Fibroblast of lung (primary cell): Measurements from ENCODE around the gene RIMKLA. TPM values are rescaled to one million over a fixed set of nuclear protein-coding genes. Genes with fewer than 3 reads are reported as not detected.

Source experiments
- DNase-seq, 2 donors: peaks; one replicate each; pipeline versions ENCODE4 v3.0.0 to v3.0.0-alpha.2; 2010; ENCODE audit warnings: low read depth in 2 of 2
- H2AFZ ChIP-seq: 2 replicates; pipeline ENCODE4 v1.5.1; 2012; ENCODE audit warnings: low read length, control low read depth, inconsistent platforms
- H3K27ac ChIP-seq: 2 replicates; pipeline ENCODE4 v1.5.1; 2011; ENCODE audit warnings: low read length, control low read depth; ENCODE audit not compliant: insufficient read depth
- H3K27me3 ChIP-seq: 2 replicates; pipeline ENCODE4 v1.5.1; 2011; ENCODE audit warnings: mild to moderate bottlenecking, low read length; ENCODE audit not compliant: control insufficient read depth, insufficient read depth
- H3K36me3 ChIP-seq: 2 replicates; pipeline ENCODE4 v1.5.1; 2011; ENCODE audit warnings: low read length; ENCODE audit not compliant: control insufficient read depth, insufficient read depth
- H3K4me1 ChIP-seq: 2 replicates; pipeline ENCODE4 v1.5.1; 2011; ENCODE audit warnings: low read length; ENCODE audit not compliant: control insufficient read depth, insufficient read depth; ENCODE audit errors: extremely low read depth
- H3K4me2 ChIP-seq: 2 replicates; pipeline ENCODE4 v1.5.1; 2011; ENCODE audit warnings: low read length, control low read depth; ENCODE audit not compliant: insufficient read depth; ENCODE audit errors: extremely low read depth
- H3K4me3 ChIP-seq, 4 experiments: fragments of 200-600 bp in 1 of 4; sonication (generic) in 1 of 4; replicated peaks in 1 of 4; 2 replicates each; pipeline ENCODE4 v1.5.1; 2011 to 2016; ENCODE audit warnings: low read length in 4 of 4, low read depth in 3 of 4, mild to moderate bottlenecking in 3 of 4, control low read depth in 2 of 4, inconsistent platforms in 1 of 4, mixed read lengths in 1 of 4; ENCODE audit not compliant: insufficient read depth in 1 of 4; ENCODE audit errors: control extremely low read depth in 1 of 4
- H3K79me2 ChIP-seq: 2 replicates; pipeline ENCODE4 v1.5.1; 2012; ENCODE audit warnings: mild to moderate bottlenecking, low read length, inconsistent platforms; ENCODE audit not compliant: control insufficient read depth, insufficient read depth
- H3K9ac ChIP-seq: 2 replicates; pipeline ENCODE4 v1.5.1; 2011; ENCODE audit warnings: mild to moderate bottlenecking, low read length, control low read depth; ENCODE audit not compliant: insufficient read depth
- H3K9me3 ChIP-seq: 2 replicates; pipeline ENCODE4 v1.5.1; 2012; ENCODE audit warnings: low read depth, low read length; ENCODE audit not compliant: control insufficient read depth, insufficient read depth
- H4K20me1 ChIP-seq: 2 replicates; pipeline ENCODE4 v1.5.1; 2011; ENCODE audit warnings: low read length; ENCODE audit not compliant: control insufficient read depth, insufficient read depth; ENCODE audit errors: extremely low read depth
- EZH2 ChIP-seq: IDR thresholded peaks from 2 replicates; pipeline ENCODE4 v1.5.1; 2012; ENCODE audit warnings: low read length, control low read depth, mild to moderate bottlenecking; ENCODE audit errors: missing control alignments
- polyA plus RNA-seq, 2 donors: library from polyadenylated mRNA; depleted of rRNA in 1 of 2; stranded (reverse) in 1 of 2; unstranded in 1 of 2; fragments of >200 nt; gene quantifications; 2 replicates each; pipeline ENCODE4 v1.2.1, GENCODE V29; 2011 to 2012; ENCODE audit warnings: missing spikeins in 1 of 2
- total RNA-seq: library from RNA; depleted of rRNA; stranded (reverse); fragments of >200 nt; gene quantifications from 2 replicates; pipeline ENCODE4 v1.2.1, GENCODE V29; 2014
- TF ChIP-seq, protein P1 (sequence below), 2 donors: IDR thresholded peaks in 1 of 2; conservative IDR thresholded peaks in 1 of 2; 1 replicate in 1 of 2; 2 replicates in 1 of 2; pipeline ENCODE4 v1.5.1; 2011 to 2012; ENCODE audit warnings: low read length in 2 of 2, control low read depth in 1 of 2, inconsistent platforms in 1 of 2, low read depth in 1 of 2, mild to moderate bottlenecking in 1 of 2

Gene RIMKLA
- total and polyA plus RNA-seq, 2 donors (not counting 1 experiment from before 2014, with no cell fraction given) = under 0.01 TPM; not detected in 1

DNA sequence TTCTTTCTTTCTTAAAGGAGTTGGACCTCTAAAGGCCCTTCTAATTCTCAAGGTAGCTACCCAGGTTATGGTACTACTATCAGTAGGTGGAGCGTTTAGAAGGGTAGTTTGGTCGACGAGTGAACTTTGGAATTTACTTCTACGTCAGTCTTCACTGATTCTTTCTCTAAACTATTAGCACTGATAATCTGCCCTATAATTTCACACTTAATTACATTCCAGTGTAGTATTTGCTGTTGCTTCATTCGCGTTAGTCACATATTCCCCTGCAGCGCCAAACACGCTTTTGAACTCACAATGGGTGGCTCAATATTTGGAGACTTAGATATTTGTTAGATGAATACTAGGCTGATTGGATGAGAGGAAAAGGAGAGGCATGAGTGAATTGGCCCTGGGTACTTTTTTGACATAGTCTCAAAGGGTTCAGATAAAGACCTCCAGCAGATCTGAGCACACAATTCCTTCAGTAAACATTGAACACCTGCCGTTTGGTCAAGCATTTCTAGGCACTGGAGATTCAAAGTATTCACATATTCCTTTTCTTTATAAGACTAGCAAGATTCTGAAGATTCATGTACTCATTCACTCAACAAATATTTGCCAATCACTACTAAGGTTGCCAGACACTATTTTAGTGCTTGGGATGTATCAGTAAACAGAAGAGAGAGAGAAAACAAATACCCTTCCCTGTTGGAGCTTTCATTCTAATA is 44.6 kb upstream of the RIMKLA start:
- H3K9ac ChIP-seq = peak overlapping the region; percentile 83
- peak overlapping the region; percentile 83 for H3K4me2 ChIP-seq
- no peaks in the 10 kb centered on the region for H3K9me3 ChIP-seq
- H4K20me1 ChIP-seq = no peaks in the 10 kb centered on the region
- H3K4me3 ChIP-seq = peak overlapping the region; percentile 76 to 95 (median 88)
- H3K4me1 ChIP-seq = peaks cover 2% of the 10 kb centered on the region
- peak; percentile 57 to 71 for DNase-seq
- peak overlapping the region; percentile 82 for H3K27ac ChIP-seq
- no peaks in the 10 kb centered on the region for H3K27me3 ChIP-seq
- no peaks in the 10 kb centered on the region for H3K36me3 ChIP-seq
- no peak for TF ChIP-seq EZH2
- TF ChIP-seq, protein P1, sequence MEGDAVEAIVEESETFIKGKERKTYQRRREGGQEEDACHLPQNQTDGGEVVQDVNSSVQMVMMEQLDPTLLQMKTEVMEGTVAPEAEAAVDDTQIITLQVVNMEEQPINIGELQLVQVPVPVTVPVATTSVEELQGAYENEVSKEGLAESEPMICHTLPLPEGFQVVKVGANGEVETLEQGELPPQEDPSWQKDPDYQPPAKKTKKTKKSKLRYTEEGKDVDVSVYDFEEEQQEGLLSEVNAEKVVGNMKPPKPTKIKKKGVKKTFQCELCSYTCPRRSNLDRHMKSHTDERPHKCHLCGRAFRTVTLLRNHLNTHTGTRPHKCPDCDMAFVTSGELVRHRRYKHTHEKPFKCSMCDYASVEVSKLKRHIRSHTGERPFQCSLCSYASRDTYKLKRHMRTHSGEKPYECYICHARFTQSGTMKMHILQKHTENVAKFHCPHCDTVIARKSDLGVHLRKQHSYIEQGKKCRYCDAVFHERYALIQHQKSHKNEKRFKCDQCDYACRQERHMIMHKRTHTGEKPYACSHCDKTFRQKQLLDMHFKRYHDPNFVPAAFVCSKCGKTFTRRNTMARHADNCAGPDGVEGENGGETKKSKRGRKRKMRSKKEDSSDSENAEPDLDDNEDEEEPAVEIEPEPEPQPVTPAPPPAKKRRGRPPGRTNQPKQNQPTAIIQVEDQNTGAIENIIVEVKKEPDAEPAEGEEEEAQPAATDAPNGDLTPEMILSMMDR (conservative IDR thresholded peaks at IDR 0.05 in 1 of 2, IDR thresholded peaks at IDR 0.05 in 1 of 2; ENCODE audit: low read depth in 1 of 2, low read length in 2 of 2) = no peak
- peak overlapping the region; percentile 91 for H2AFZ ChIP-seq
- peaks cover 36% of the 10 kb centered on the region for H3K79me2 ChIP-seq

DNA sequence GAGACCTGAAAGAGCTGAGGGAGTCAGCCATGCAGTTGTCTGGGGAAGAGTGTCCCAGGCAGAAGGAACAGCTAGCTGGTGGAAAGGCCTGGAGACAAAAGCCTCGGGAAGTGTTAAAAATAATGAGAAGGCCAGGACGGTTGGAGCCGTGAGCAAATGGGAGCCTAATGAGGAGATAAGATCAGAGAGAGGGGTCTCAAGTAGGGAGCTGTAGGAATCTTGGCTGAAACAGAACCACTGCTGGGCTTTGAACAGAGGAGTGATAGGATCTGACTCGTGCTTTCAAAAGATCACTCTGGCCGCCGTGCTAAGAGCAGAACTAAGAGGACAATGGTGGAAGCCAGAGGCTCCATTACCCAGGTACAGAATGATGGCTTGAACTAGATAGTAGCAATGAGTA is 43.6 kb upstream of the RIMKLA start:
- no peak overlapping the region for H3K4me2 ChIP-seq
- H2AFZ ChIP-seq = no peak overlapping the region
- H3K9me3 ChIP-seq = no peaks in the 10 kb centered on the region
- peaks cover 2% of the 10 kb centered on the region for H3K4me1 ChIP-seq
- H3K36me3 ChIP-seq = no peaks in the 10 kb centered on the region
- no peak overlapping the region for H3K9ac ChIP-seq
- no peaks in the 10 kb centered on the region for H4K20me1 ChIP-seq
- TF ChIP-seq, protein P1 (conservative IDR thresholded peaks at IDR 0.05 in 1 of 2, IDR thresholded peaks at IDR 0.05 in 1 of 2; ENCODE audit: low read depth in 1 of 2, low read length in 2 of 2) = no peak
- no peak for TF ChIP-seq EZH2
- H3K4me3 ChIP-seq = no peak overlapping the region
- no peak for DNase-seq
- H3K27me3 ChIP-seq = no peaks in the 10 kb centered on the region
- peaks cover 26% of the 10 kb centered on the region for H3K79me2 ChIP-seq
- no peak overlapping the region for H3K27ac ChIP-seq

DNA sequence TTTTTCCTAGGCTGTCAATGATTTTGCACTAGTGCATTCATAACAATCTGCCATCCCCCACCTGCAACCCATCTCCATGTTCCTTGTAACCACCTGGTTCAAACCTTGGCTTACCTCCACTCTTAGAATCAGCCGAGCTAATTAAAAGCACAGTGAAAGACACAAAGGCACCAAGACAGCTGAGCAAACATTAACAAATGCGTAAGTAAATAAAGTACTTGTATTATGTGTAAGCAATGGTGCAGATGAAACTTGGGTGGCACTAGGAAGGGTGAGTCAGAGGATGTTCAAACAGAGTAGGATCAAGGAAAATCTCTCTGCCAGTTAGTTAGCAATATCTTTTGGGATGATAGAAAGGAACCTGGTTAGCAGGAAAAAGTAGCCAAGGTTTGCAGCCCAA is 40.5 kb upstream of the RIMKLA start:
- Histone ChIP-seq H3K4me3 (no peak overlapping the region), H3K27ac (no peak overlapping the region), H3K36me3 (no peaks in the 10 kb centered on the region), H3K27me3 (no peaks in the 10 kb centered on the region), H3K9ac (no peak overlapping the region), H3K4me2 (no peak overlapping the region), H4K20me1 (no peaks in the 10 kb centered on the region), H3K79me2 (no peaks in the 10 kb centered on the region), H3K4me1 (peaks cover 2% of the 10 kb centered on the region), H3K9me3 (no peaks in the 10 kb centered on the region), H2AFZ (no peak overlapping the region)
- DNase-seq = peak in 1 of 2 donors; percentile 18
- no peak for TF ChIP-seq EZH2
- TF ChIP-seq, protein P1 (conservative IDR thresholded peaks at IDR 0.05 in 1 of 2, IDR thresholded peaks at IDR 0.05 in 1 of 2; ENCODE audit: low read depth in 1 of 2, low read length in 2 of 2) = no peak
